Measurements from ENCODE around the gene MRPS23.
A peak's percentile ranks its signal among the peaks of the same experiment; 100 is the strongest.

The MRPS23 gene

GRCh38 chr17:57849874-57850754 lies at the start of gene MRPS23:
Gene MRPS23, minus strand, starts transcription at chr17:57850044. Its CDS starts 34 bp downstream, at chr17:57850010.
- peak; percentile 97 for DNase-seq

- DNase-seq: no peak
These were observed 49.5 kb upstream of the MRPS23 start for GRCh38 chr17:57899391-57899790.

GRCh38 chr17:57898487-57899311 lies 48.9 kb upstream of the MRPS23 start:
- no peak for DNase-seq

GRCh38 chr17:57895382-57896060 lies 45.7 kb upstream of the MRPS23 start:
- no peak for DNase-seq

- DNase-seq: no peak
These were observed 45.0 kb upstream of the MRPS23 start for GRCh38 chr17:57894848-57895247.

GRCh38 chr17:57892820-57893595 lies 43.2 kb upstream of the MRPS23 start:
- DNase-seq: no peak

GRCh38 chr17:57892146-57892819 lies 42.4 kb upstream of the MRPS23 start:
- peak; percentile 23 for DNase-seq

GRCh38 chr17:57890857-57891232 lies 41.0 kb upstream of the MRPS23 start:
- no peak for DNase-seq

- DNase-seq: no peak
These were observed 40.3 kb upstream of the MRPS23 start for GRCh38 chr17:57889892-57890856.

GRCh38 chr17:57889252-57889651 lies 39.4 kb upstream of the MRPS23 start:
- no peak for DNase-seq

GRCh38 chr17:57888311-57889216 lies 38.7 kb upstream of the MRPS23 start:
- no peak for DNase-seq

- DNase-seq: no peak
These were observed 37.3 kb upstream of the MRPS23 start for GRCh38 chr17:57887161-57887560.

GRCh38 chr17:57886020-57886419 lies 36.2 kb upstream of the MRPS23 start:
- no peak for DNase-seq

- DNase-seq: no peak
These were observed 35.5 kb upstream of the MRPS23 start for GRCh38 chr17:57885148-57885915.

- DNase-seq: no peak
These were observed 32.0 kb upstream of the MRPS23 start for GRCh38 chr17:57881783-57882351.

GRCh38 chr17:57881143-57881542 lies 31.3 kb upstream of the MRPS23 start:
- no peak for DNase-seq

GRCh38 chr17:57880086-57880456 lies 30.2 kb upstream of the MRPS23 start:
- no peak for DNase-seq

GRCh38 chr17:57879437-57880085 lies 29.7 kb upstream of the MRPS23 start:
- DNase-seq: no peak
